PFSK-1 (cell line): ENCODE results near the gene NECTIN4.

Experiments
- FOXP2 ChIP-seq: optimal IDR thresholded peaks from 2 replicates; pipeline ENCODE3; 2011; ENCODE audit warnings: borderline replicate concordance, control low read depth, inconsistent platforms; ENCODE audit not compliant: insufficient read depth; ENCODE audit errors: extremely low read length, extremely low read depth
- POLR2AphosphoS5 ChIP-seq: IDR thresholded peaks from 2 replicates; pipeline ENCODE4 v1.6.1; 2012; ENCODE audit warnings: low read depth, mild to moderate bottlenecking, control low read depth, low read length, moderate library complexity
- REST ChIP-seq, 2 experiments: IDR thresholded peaks; 2 replicates each; pipeline versions ENCODE4 v1.6.1 to v1.8.0; 2011 to 2012; ENCODE audit warnings: low read depth in 2 of 2, low read length in 2 of 2, control low read depth in 1 of 2, inconsistent platforms in 1 of 2, mild to moderate bottlenecking in 1 of 2, moderate library complexity in 1 of 2; ENCODE audit not compliant: insufficient read depth in 1 of 2
- SIN3A ChIP-seq: IDR thresholded peaks from 2 replicates; pipeline ENCODE4 v1.6.1; 2012; ENCODE audit warnings: mild to moderate bottlenecking, low read length, moderate library complexity, borderline replicate concordance; ENCODE audit not compliant: insufficient read depth
- TAF1 ChIP-seq: IDR thresholded peaks from 2 replicates; pipeline ENCODE4 v1.6.1; 2012; ENCODE audit warnings: low read length, control low read depth, borderline replicate concordance; ENCODE audit not compliant: insufficient read depth

DNA sequence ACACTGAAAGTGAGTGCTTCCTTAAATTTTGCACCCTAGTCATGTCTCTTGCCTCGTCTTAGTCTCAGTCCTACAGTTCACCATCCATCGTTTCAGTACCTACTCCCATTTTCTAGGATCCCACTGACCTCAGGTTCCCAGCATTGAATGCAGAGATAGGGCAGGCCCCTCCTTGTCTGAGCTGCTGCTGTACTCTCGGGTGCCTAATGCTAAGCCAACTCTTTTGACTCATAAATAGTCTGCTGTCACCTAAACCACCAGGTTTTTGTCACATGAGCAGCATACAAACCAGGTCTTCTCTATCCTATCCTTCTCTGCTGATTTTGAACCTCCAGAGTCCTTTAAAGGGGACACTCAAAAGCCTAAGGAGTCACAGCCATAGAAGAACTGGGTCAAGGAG lies 22.7 kb downstream of the NECTIN4 start:
- TF ChIP-seq POLR2AphosphoS5, result no peak
- no peak for TF ChIP-seq SIN3A
- no peak for TF ChIP-seq TAF1
- TF ChIP-seq REST (IDR thresholded peaks at IDR 0.05; ENCODE audit: insufficient read depth in 1 of 2, low read depth in 2 of 2, low read length in 2 of 2), result no peak
- TF ChIP-seq FOXP2, result no peak
